Measurements from ENCODE around the gene SBF1. TPM values are rescaled to one million over a fixed set of nuclear protein-coding genes. Genes with fewer than 3 reads are reported as not detected.
A peak's percentile ranks its signal among the peaks of the same experiment; 100 is the strongest.

SBF1 gene
- total RNA-seq, 2 experiments from 2014 or later: 192 to 207 TPM

GRCh38 chr22:50464451-50464850 is 10.4 kb downstream of the SBF1 start:
- Mint-ChIP-seq H3K4me1 (peaks cover 31% of the 10 kb centered on the region), H3K4me3 (no peak overlapping the region), H3K9me3 (ENCODE audit: low read depth) (no peaks in the 10 kb centered on the region), H3K36me3 (peaks cover 32% of the 10 kb centered on the region), H3K27ac (no peak overlapping the region), H3K27me3 (no peaks in the 10 kb centered on the region)
- CTCF ChIA-PET: interaction anchor here (1.5 kb wide), 1 partner anchor 33 kb away, joined by 6 read pairs; no protein-coding TSS in a partner anchor
- ATAC-seq: no peak
- no peak for DNase-seq

- H3K27ac Mint-ChIP-seq: no peak overlapping the region
- no peak overlapping the region for H3K4me3 Mint-ChIP-seq
- CTCF ChIA-PET: interaction anchor here (0.7 to 1.5 kb wide), 3 partner anchors 9 to 34 kb away, joined by 3 to 6 read pairs (median 3); no protein-coding TSS in a partner anchor
These were observed 11.5 kb downstream of the SBF1 start for GRCh38 chr22:50463188-50463900.

GRCh38 chr22:50461979-50462540 is 12.8 kb downstream of the SBF1 start:
- Mint-ChIP-seq H3K9me3 (ENCODE audit: low read depth) (no peaks in the 10 kb centered on the region), H3K4me1 (peaks cover 11% of the 10 kb centered on the region), H3K27ac (no peak overlapping the region), H3K36me3 (peaks cover 37% of the 10 kb centered on the region), H3K4me3 (no peak overlapping the region), H3K27me3 (no peaks in the 10 kb centered on the region)
- CTCF ChIA-PET: no interaction called here
- ATAC-seq (no peak), DNase-seq (no peak)

More at GRCh38 chr22:50463188-50463900, 11.5 kb downstream of the SBF1 start:
- H3K27me3 Mint-ChIP-seq: no peaks in the 10 kb centered on the region
- H3K4me1 Mint-ChIP-seq: peaks cover 21% of the 10 kb centered on the region
- ATAC-seq: no peak
- DNase-seq: no peak
- H3K36me3 Mint-ChIP-seq: peaks cover 34% of the 10 kb centered on the region
- no peaks in the 10 kb centered on the region for H3K9me3 Mint-ChIP-seq (ENCODE audit: low read depth)

- no peaks in the 10 kb centered on the region for H3K9me3 Mint-ChIP-seq (ENCODE audit: low read depth)
- CTCF ChIA-PET: no interaction called here
- H3K27ac Mint-ChIP-seq: no peak overlapping the region
- no peaks in the 10 kb centered on the region for H3K27me3 Mint-ChIP-seq
- ATAC-seq (no peak), DNase-seq (no peak)
- no peak overlapping the region for H3K4me3 Mint-ChIP-seq
- H3K36me3 Mint-ChIP-seq: peaks cover 36% of the 10 kb centered on the region
- H3K4me1 Mint-ChIP-seq: peaks cover 7% of the 10 kb centered on the region
These were observed 13.3 kb downstream of the SBF1 start for GRCh38 chr22:50461536-50461935.

GRCh38 chr22:50460938-50461337 is 13.9 kb downstream of the SBF1 start:
- DNase-seq (no peak), ATAC-seq (no peak)
- Mint-ChIP-seq H3K27ac (no peak overlapping the region), H3K4me1 (peaks cover 4% of the 10 kb centered on the region), H3K4me3 (no peak overlapping the region), H3K9me3 (ENCODE audit: low read depth) (no peaks in the 10 kb centered on the region), H3K27me3 (no peaks in the 10 kb centered on the region), H3K36me3 (peaks cover 30% of the 10 kb centered on the region)
- CTCF ChIA-PET: interaction anchor here (2.2 kb wide), 1 partner anchor 37 kb away, joined by 4 read pairs; no protein-coding TSS in a partner anchor

- no peaks in the 10 kb centered on the region for H3K27me3 Mint-ChIP-seq
- DNase-seq: no peak
- no peaks in the 10 kb centered on the region for H3K9me3 Mint-ChIP-seq (ENCODE audit: low read depth)
- ATAC-seq: no peak
- H3K27ac Mint-ChIP-seq: no peak overlapping the region
- H3K4me3 Mint-ChIP-seq: no peak overlapping the region
- CTCF ChIA-PET: interaction anchor here (0.8 to 2.2 kb wide), 4 partner anchors 9 to 39 kb away, joined by 3 to 5 read pairs (median 4); no protein-coding TSS in a partner anchor
- H3K36me3 Mint-ChIP-seq: peaks cover 31% of the 10 kb centered on the region
- peaks cover 4% of the 10 kb centered on the region for H3K4me1 Mint-ChIP-seq
These were observed 15.2 kb downstream of the SBF1 start for GRCh38 chr22:50459496-50460140.

GRCh38 chr22:50459016-50459415 is 15.8 kb downstream of the SBF1 start:
- Mint-ChIP-seq H3K4me3 (no peak overlapping the region), H3K27me3 (no peaks in the 10 kb centered on the region), H3K36me3 (peaks cover 27% of the 10 kb centered on the region), H3K9me3 (ENCODE audit: low read depth) (no peaks in the 10 kb centered on the region), H3K27ac (no peak overlapping the region), H3K4me1 (peaks cover 2% of the 10 kb centered on the region)
- CTCF ChIA-PET: interaction anchor here (1.6 to 2.5 kb wide), 3 partner anchors 9 to 39 kb away, joined by 4 to 10 read pairs (median 5); no protein-coding TSS in a partner anchor
- ATAC-seq: no peak
- DNase-seq: no peak

- Mint-ChIP-seq H3K36me3 (peaks cover 25% of the 10 kb centered on the region), H3K27ac (peak overlapping the region; percentile 18), H3K9me3 (ENCODE audit: low read depth) (no peaks in the 10 kb centered on the region), H3K4me1 (peaks cover 9% of the 10 kb centered on the region), H3K27me3 (no peaks in the 10 kb centered on the region), H3K4me3 (no peak overlapping the region)
- DNase-seq (no peak), ATAC-seq (no peak)
- CTCF ChIA-PET: interaction anchor here (1.0 to 2.5 kb wide), 5 partner anchors 9 to 69 kb away, joined by 3 to 11 read pairs (median 3); partner anchors contain the start of gene SCO2
These were observed 18.2 kb downstream of the SBF1 start for GRCh38 chr22:50456466-50457234.

GRCh38 chr22:50456026-50456425 is 18.8 kb downstream of the SBF1 start:
- Mint-ChIP-seq H3K36me3 (peaks cover 29% of the 10 kb centered on the region), H3K27ac (no peak overlapping the region), H3K4me3 (no peak overlapping the region), H3K27me3 (no peaks in the 10 kb centered on the region), H3K9me3 (ENCODE audit: low read depth) (no peaks in the 10 kb centered on the region), H3K4me1 (peaks cover 9% of the 10 kb centered on the region)
- DNase-seq (no peak), ATAC-seq (no peak)
- CTCF ChIA-PET: interaction anchor here (1.0 to 2.5 kb wide), 3 partner anchors 12 to 69 kb away, joined by 3 to 11 read pairs (median 3); partner anchors contain the start of gene SCO2

- no peak for ATAC-seq
- Mint-ChIP-seq H3K27me3 (no peaks in the 10 kb centered on the region), H3K4me1 (peaks cover 9% of the 10 kb centered on the region), H3K27ac (no peak overlapping the region), H3K9me3 (ENCODE audit: low read depth) (no peaks in the 10 kb centered on the region), H3K4me3 (no peak overlapping the region), H3K36me3 (peaks cover 26% of the 10 kb centered on the region)
- no peak for DNase-seq
- CTCF ChIA-PET: interaction anchor here (2.5 kb wide), 1 partner anchor 43 kb away, joined by 11 read pairs; no protein-coding TSS in a partner anchor
These were observed 19.6 kb downstream of the SBF1 start for GRCh38 chr22:50455201-50455600.

GRCh38 chr22:50454556-50455075 is 20.2 kb downstream of the SBF1 start:
- CTCF ChIA-PET: interaction anchor here (0.7 to 2.5 kb wide), 2 partner anchors 9 to 43 kb away, joined by 3 to 11 read pairs; no protein-coding TSS in a partner anchor
- no peak overlapping the region for H3K27ac Mint-ChIP-seq

GRCh38 chr22:50452649-50453048 is 22.2 kb downstream of the SBF1 start:
- Mint-ChIP-seq H3K4me3 (no peak overlapping the region), H3K27ac (peak overlapping the region; percentile 48), H3K36me3 (peaks cover 31% of the 10 kb centered on the region), H3K9me3 (ENCODE audit: low read depth) (no peaks in the 10 kb centered on the region), H3K27me3 (no peaks in the 10 kb centered on the region), H3K4me1 (peaks cover 12% of the 10 kb centered on the region)
- ATAC-seq (no peak), DNase-seq (no peak)
- CTCF ChIA-PET: interaction anchor here (0.7 to 1.3 kb wide), 4 partner anchors 17 to 65 kb away, joined by 3 read pairs; no protein-coding TSS in a partner anchor

More at GRCh38 chr22:50454556-50455075, 20.2 kb downstream of the SBF1 start:
- DNase-seq (no peak), ATAC-seq (peak; percentile 21)
- Mint-ChIP-seq H3K36me3 (peaks cover 25% of the 10 kb centered on the region), H3K4me3 (no peak overlapping the region), H3K27me3 (no peaks in the 10 kb centered on the region), H3K4me1 (peaks cover 9% of the 10 kb centered on the region), H3K9me3 (ENCODE audit: low read depth) (no peaks in the 10 kb centered on the region)
